Nephron (organoid): ENCODE data around the gene A4GALT.

Experiments
- H3K27ac Mint-ChIP-seq, 3 experiments: 2 replicates each; pipeline ENCODE4 v1.8.0; 2020; ENCODE audit warnings: mixed read lengths in 3 of 3, mild to moderate bottlenecking in 2 of 3, moderate library complexity in 1 of 3
- H3K27me3 Mint-ChIP-seq: 2 replicates; pipeline ENCODE4 v1.8.0; 2021; ENCODE audit warnings: low read depth, mild to moderate bottlenecking, moderate library complexity, mixed read lengths
- H3K36me3 Mint-ChIP-seq: 2 replicates; pipeline ENCODE4 v1.8.0; 2020; ENCODE audit warnings: low read depth, mixed read lengths
- H3K4me1 Mint-ChIP-seq: 2 replicates; pipeline ENCODE4 v1.8.0; 2020; ENCODE audit warnings: mixed read lengths
- H3K4me3 Mint-ChIP-seq, 3 experiments: 2 replicates each; pipeline ENCODE4 v1.8.0; 2020; ENCODE audit warnings: mild to moderate bottlenecking in 3 of 3, mixed read lengths in 3 of 3, moderate library complexity in 2 of 3
- H3K9me3 Mint-ChIP-seq: 2 replicates; pipeline ENCODE4 v1.8.0; 2020; ENCODE audit warnings: mixed read lengths
- CTCF ChIP-seq, 3 experiments: fragments of 200-600 bp; sonication (generic); IDR thresholded peaks; one replicate each; pipeline ENCODE4 v1.5.0; 2021; ENCODE audit warnings: antibody characterized with exemption in 3 of 3; ENCODE audit not compliant: unreplicated experiment in 3 of 3

A4GALT gene

DNA sequence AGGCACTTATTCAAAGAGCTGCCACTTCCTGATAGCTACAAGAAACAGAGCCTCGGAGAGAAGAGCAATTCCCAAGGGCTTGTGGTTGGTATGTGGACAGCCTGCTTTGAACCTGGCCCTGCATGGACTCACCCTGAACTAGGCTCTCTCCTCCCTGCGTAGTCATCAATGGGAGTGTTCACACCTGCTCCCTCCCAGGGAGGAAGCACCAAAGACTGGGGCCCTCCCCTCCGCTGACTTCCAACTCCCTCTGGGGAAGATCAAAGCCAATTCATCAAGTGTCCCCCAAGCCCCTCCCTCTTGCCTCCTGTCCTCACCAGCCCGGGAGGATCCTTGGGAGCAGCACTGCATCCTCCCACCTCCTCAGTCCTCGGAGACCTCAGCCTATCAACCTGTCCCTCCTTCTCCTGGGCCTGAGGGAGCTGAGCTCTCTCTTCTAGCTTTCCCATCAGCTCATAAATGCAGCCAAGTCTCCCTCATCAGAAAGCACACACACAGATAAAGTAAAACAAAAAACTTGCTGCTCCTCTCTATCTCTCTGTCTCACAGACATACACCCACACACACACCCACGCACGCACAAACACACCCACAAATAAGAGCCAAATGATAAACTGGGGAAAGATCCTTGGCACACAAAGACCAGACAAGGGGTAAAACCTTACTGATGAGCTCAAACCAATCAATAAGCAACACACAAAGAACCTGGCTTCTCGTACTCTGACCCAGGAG, 3.3 kb downstream of the A4GALT start:
- Mint-ChIP-seq H3K4me1 (peaks cover 21% of the 10 kb centered on the region), H3K27ac (peak overlapping the region; percentile 3 to 51 (median 9)), H3K27me3 (peaks cover 57% of the 10 kb centered on the region), H3K36me3 (no peaks in the 10 kb centered on the region), H3K4me3 (peak overlapping the region in 2 of 3 experiments; percentile 1 to 9), H3K9me3 (no peaks in the 10 kb centered on the region)
- no peak for TF ChIP-seq CTCF (IDR thresholded peaks at IDR 0.05; ENCODE audit: unreplicated experiment in 3 of 3)

GRCh38 chr22:42716649-42717127, 4.0 kb downstream of the A4GALT start:
- Mint-ChIP-seq H3K4me3 (no peak overlapping the region), H3K27me3 (peaks cover 51% of the 10 kb centered on the region), H3K27ac (peak overlapping the region; percentile 9 to 90 (median 33)), H3K36me3 (no peaks in the 10 kb centered on the region), H3K4me1 (peaks cover 21% of the 10 kb centered on the region), H3K9me3 (no peaks in the 10 kb centered on the region)
- no peak for TF ChIP-seq CTCF (IDR thresholded peaks at IDR 0.05; ENCODE audit: unreplicated experiment in 3 of 3)

- no peak for TF ChIP-seq CTCF (IDR thresholded peaks at IDR 0.05; ENCODE audit: unreplicated experiment in 3 of 3)
- Mint-ChIP-seq H3K36me3 (peaks cover 2% of the 10 kb centered on the region), H3K9me3 (no peaks in the 10 kb centered on the region), H3K27me3 (peaks cover 46% of the 10 kb centered on the region), H3K4me1 (peaks cover 18% of the 10 kb centered on the region), H3K4me3 (peak overlapping the region in 1 of 3 experiments; percentile 23), H3K27ac (peak overlapping the region in 2 of 3 experiments; percentile 79 to 90)
Measured at GRCh38 chr22:42716221-42716620, 4.4 kb downstream of the A4GALT start.

DNA sequence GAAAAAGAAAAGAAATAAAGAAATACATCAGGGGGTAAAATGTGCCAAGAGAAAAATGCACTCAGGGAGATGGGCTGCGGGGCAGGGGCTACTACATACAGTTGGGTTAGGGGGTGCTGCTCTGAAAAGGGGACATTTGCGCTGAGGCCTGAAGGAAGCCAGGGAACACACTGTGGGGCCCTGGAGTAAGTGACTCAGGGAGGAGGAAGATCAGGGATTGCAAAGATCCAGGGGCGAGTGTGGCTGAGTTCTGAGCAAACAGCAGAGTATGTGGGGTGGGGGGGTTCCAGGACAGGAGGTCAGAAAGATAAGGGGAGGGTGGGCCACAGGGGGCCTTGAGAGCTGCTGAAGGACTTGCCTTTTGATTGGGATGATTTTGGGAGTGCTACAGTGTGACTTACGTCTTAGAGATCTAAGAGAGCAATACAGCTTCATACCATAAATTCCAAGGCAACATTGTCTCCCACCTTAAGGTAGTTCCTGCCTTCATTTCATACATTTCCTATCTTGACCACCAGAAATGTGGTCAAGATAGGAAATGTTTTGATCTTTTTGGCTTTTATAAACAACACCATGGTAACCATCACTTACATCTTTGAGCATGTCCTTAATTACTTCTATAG, 5.8 kb downstream of the A4GALT start:
- TF ChIP-seq CTCF (IDR thresholded peaks at IDR 0.05; ENCODE audit: unreplicated experiment in 3 of 3) = no peak
- H3K27ac Mint-ChIP-seq = peak overlapping the region in 2 of 3 experiments; percentile 15 to 40
- H3K9me3 Mint-ChIP-seq = peaks cover 2% of the 10 kb centered on the region
- H3K36me3 Mint-ChIP-seq = peaks cover 4% of the 10 kb centered on the region
- peaks cover 41% of the 10 kb centered on the region for H3K27me3 Mint-ChIP-seq
- no peak overlapping the region for H3K4me3 Mint-ChIP-seq
- peaks cover 15% of the 10 kb centered on the region for H3K4me1 Mint-ChIP-seq

- Mint-ChIP-seq H3K4me1 (peaks cover 12% of the 10 kb centered on the region), H3K4me3 (no peak overlapping the region), H3K27ac (no peak overlapping the region), H3K36me3 (peaks cover 4% of the 10 kb centered on the region), H3K9me3 (peaks cover 4% of the 10 kb centered on the region), H3K27me3 (peaks cover 35% of the 10 kb centered on the region)
- no peak for TF ChIP-seq CTCF (IDR thresholded peaks at IDR 0.05; ENCODE audit: unreplicated experiment in 3 of 3)
Measured at GRCh38 chr22:42714308-42714707, 6.4 kb downstream of the A4GALT start.
